Endothelial cell (in vitro differentiated cells): Measurements from ENCODE around the gene SENP3. TPM values are rescaled to one million over a fixed set of nuclear protein-coding genes. Genes with fewer than 3 reads are reported as not detected.
A peak's percentile ranks its signal among the peaks of the same experiment; 100 is the strongest.

ENCODE experiments used
- DNase-seq: peaks from one replicate; pipeline ENCODE4 v3.0.0; 2021; ENCODE audit warnings: low spot score
- H3K27ac Mint-ChIP-seq: one replicate; pipeline ENCODE4 v1.8.0; 2021; ENCODE audit warnings: mixed read lengths, inconsistent platforms; ENCODE audit not compliant: unreplicated experiment
- H3K27me3 Mint-ChIP-seq: one replicate; pipeline ENCODE4 v1.8.0; 2021; ENCODE audit warnings: mild to moderate bottlenecking, moderate library complexity, mixed read lengths, inconsistent platforms; ENCODE audit not compliant: unreplicated experiment
- H3K36me3 Mint-ChIP-seq: one replicate; pipeline ENCODE4 v1.8.0; 2021; ENCODE audit warnings: mild to moderate bottlenecking, low read depth, mixed read lengths, inconsistent platforms; ENCODE audit not compliant: unreplicated experiment
- H3K4me1 Mint-ChIP-seq: one replicate; pipeline ENCODE4 v1.8.0; 2021; ENCODE audit warnings: mild to moderate bottlenecking, mixed read lengths, inconsistent platforms; ENCODE audit not compliant: unreplicated experiment
- H3K4me3 Mint-ChIP-seq: one replicate; pipeline ENCODE4 v1.8.0; 2021; ENCODE audit warnings: mild to moderate bottlenecking, mixed read lengths, inconsistent platforms; ENCODE audit not compliant: unreplicated experiment
- H3K9me3 Mint-ChIP-seq: one replicate; pipeline ENCODE4 v1.8.0; 2021; ENCODE audit warnings: mixed read lengths, inconsistent platforms; ENCODE audit not compliant: unreplicated experiment
- CTCF ChIP-seq: fragments of 200-600 bp; sonication (generic); IDR thresholded peaks from one replicate; pipeline ENCODE4 v1.5.0; 2021; ENCODE audit warnings: antibody characterized with exemption; ENCODE audit not compliant: unreplicated experiment
- total RNA-seq: library from RNA; stranded (reverse); fragmentation: NEBNext Ultra II Directional; extraction: Animal tissue kit (Norgen Biotek cat#: 25700); gene quantifications from one replicate; pipeline ENCODE4 v1.2.1, GENCODE V29; 2021; ENCODE audit not compliant: unreplicated experiment

SENP3 gene
- total RNA-seq, 1 donor from 2014 or later, result 57.8 TPM

GRCh38 chr17:7579834-7580603, 18.3 kb downstream of the SENP3 start:
- H3K4me3 Mint-ChIP-seq, result peak overlapping the region; percentile 4
- TF ChIP-seq CTCF, result no peak
- peaks cover 74% of the 10 kb centered on the region for H3K4me1 Mint-ChIP-seq
- H3K36me3 Mint-ChIP-seq, result peaks cover 65% of the 10 kb centered on the region
- no peaks in the 10 kb centered on the region for H3K9me3 Mint-ChIP-seq
- peaks cover 15% of the 10 kb centered on the region for H3K27me3 Mint-ChIP-seq
- DNase-seq, result no peak
- H3K27ac Mint-ChIP-seq, result peak overlapping the region; percentile 95

- Mint-ChIP-seq H3K27ac (peak overlapping the region; percentile 44), H3K4me1 (peaks cover 67% of the 10 kb centered on the region), H3K4me3 (peak overlapping the region; percentile 4), H3K9me3 (no peaks in the 10 kb centered on the region), H3K27me3 (peaks cover 17% of the 10 kb centered on the region), H3K36me3 (peaks cover 56% of the 10 kb centered on the region)
- DNase-seq, result no peak
- TF ChIP-seq CTCF, result no peak
Observed at GRCh38 chr17:7580604-7581575, 19.2 kb downstream of the SENP3 start.

- H3K27me3 Mint-ChIP-seq, result peaks cover 17% of the 10 kb centered on the region
- no peak for DNase-seq
Observed at GRCh38 chr17:7582396-7583252, 20.9 kb downstream of the SENP3 start.

More at GRCh38 chr17:7582396-7583252, 20.9 kb downstream of the SENP3 start:
- no peak for TF ChIP-seq CTCF
- peak overlapping the region; percentile 83 for H3K4me3 Mint-ChIP-seq
- H3K36me3 Mint-ChIP-seq, result peaks cover 41% of the 10 kb centered on the region
- H3K27ac Mint-ChIP-seq, result peak overlapping the region; percentile 100
- H3K9me3 Mint-ChIP-seq, result no peaks in the 10 kb centered on the region
- H3K4me1 Mint-ChIP-seq, result peaks cover 52% of the 10 kb centered on the region
